Panc1 (cell line): ENCODE results near the gene SEZ6L. TPM values are rescaled to one million over a fixed set of nuclear protein-coding genes. Genes with fewer than 3 reads are reported as not detected.

Experiments used
- ATAC-seq: fragments of 200-7000 bp; cut with Tn5 transposase; 2 replicates; pipeline ENCODE4 v1.9.1; 2020; ENCODE audit warnings: mild to moderate bottlenecking, moderate library complexity
- BruUV-seq: library from RNA; stranded (reverse); fragments of 400-500 nt; replicated peaks from 2 replicates; lab custom pipeline; 2021; lab: Mats Ljungman, UMichigan
- CTCF ChIA-PET: fragments of 300-600 bp; sonication (Branson Sonifier 250); formaldehyde crosslinking; loops from one replicate; lab custom pipeline; 2022; ENCODE audit warnings: antibody characterized with exemption; lab: Charles Lee
- POLR2A ChIA-PET: fragments of 300-600 bp; sonication (Branson Sonifier 250); formaldehyde crosslinking; loops from one replicate; lab custom pipeline; 2022; ENCODE audit warnings: antibody characterized with exemption; lab: Charles Lee
- DNase-seq: peaks from one replicate; pipeline ENCODE4 v3.0.0-alpha.2; 2010; ENCODE audit warnings: low read depth, low spot score
- H3K27ac ChIP-seq: 2 replicates; pipeline ENCODE4 v1.5.1; 2011; ENCODE audit warnings: mild to moderate bottlenecking, low read length, inconsistent platforms
- H3K27me3 ChIP-seq: fragments of 200-500 bp; sonication (Bioruptor generic); 2 replicates; pipeline ENCODE4 v1.6.0; 2014; ENCODE audit warnings: low read length, inconsistent platforms; ENCODE audit not compliant: control insufficient read depth, insufficient read depth
- H3K36me3 ChIP-seq: fragments of 200-500 bp; sonication (Bioruptor generic); 2 replicates; pipeline ENCODE4 v1.5.1; 2014; ENCODE audit warnings: inconsistent platforms, mild to moderate bottlenecking, low read length, moderate library complexity; ENCODE audit not compliant: control insufficient read depth, insufficient read depth
- H3K4me1 ChIP-seq: 2 replicates; pipeline ENCODE4 v1.5.1; 2011; ENCODE audit warnings: inconsistent platforms, mild to moderate bottlenecking, low read length, moderate library complexity; ENCODE audit not compliant: control insufficient read depth, insufficient read depth
- H3K4me3 ChIP-seq, 2 experiments: 2 replicates each; pipeline ENCODE4 v1.5.1; 2011 to 2012; ENCODE audit warnings: low read depth in 2 of 2, low read length in 2 of 2, mild to moderate bottlenecking in 2 of 2, inconsistent platforms in 1 of 2, moderate library complexity in 1 of 2
- H3K9me3 ChIP-seq: fragments of 200-500 bp; sonication (Bioruptor generic); 2 replicates; pipeline ENCODE4 v1.5.1; 2014; ENCODE audit warnings: low read depth, mild to moderate bottlenecking, inconsistent platforms, low read length, moderate library complexity; ENCODE audit not compliant: control insufficient read depth, insufficient read depth
- POLR2AphosphoS5 ChIP-seq: IDR thresholded peaks from 2 replicates; pipeline ENCODE4 v1.6.1; 2012; ENCODE audit warnings: mild to moderate bottlenecking, low read depth, low read length, moderate library complexity
- REST ChIP-seq, 2 experiments: IDR thresholded peaks; 2 replicates each; pipeline ENCODE4 v1.6.1; 2011 to 2012; ENCODE audit warnings: low read depth in 2 of 2, control low read depth in 1 of 2, low read length in 1 of 2, mild to moderate bottlenecking in 1 of 2, moderate library complexity in 1 of 2; ENCODE audit not compliant: insufficient read depth in 1 of 2
- SIN3A ChIP-seq: IDR thresholded peaks from 2 replicates; pipeline ENCODE4 v1.6.1; 2012; ENCODE audit warnings: low read depth, mild to moderate bottlenecking, low read length, moderate library complexity, borderline replicate concordance; ENCODE audit not compliant: insufficient read depth
- TCF7L2 ChIP-seq: IDR thresholded peaks from 2 replicates; pipeline ENCODE4 v1.6.1; 2011; ENCODE audit warnings: mild to moderate bottlenecking, low read depth, low read length, inconsistent platforms
- in situ Hi-C: cut with HindIII; loops from 2 replicates; pipeline ENCODE4 v1.10.0; 2016; ENCODE audit warnings: low sequenced_read_pairs, low pct_unique_long_range_greater_than_20kb
- intact Hi-C: fragments of 100-400 bp; cut with micrococcal nuclease; formaldehyde crosslinking; loops from one replicate; pipeline ENCODE4 v1.10.0; 2022; ENCODE audit not compliant: unreplicated experiment
- total RNA-seq: library from RNA; stranded (reverse); gene quantifications from one replicate; pipeline ENCODE4 v1.2.1, GENCODE V29; 2021; ENCODE audit not compliant: unreplicated experiment
- TF ChIP-seq, protein P1 (sequence below): fragments of 450-650 bp; IDR thresholded peaks from 2 replicates; pipeline ENCODE4 v1.5.1; 2017; ENCODE audit warnings: mild to moderate bottlenecking

Gene SEZ6L
- total RNA-seq, 1 experiment from 2014 or later, result not detected

GRCh38 chr22:26199665-26200064, 30.4 kb downstream of the SEZ6L start:
- ChIA-PET CTCF (no interaction called here), POLR2A (no interaction called here)
- no peaks in the 10 kb centered on the region for H3K4me1 ChIP-seq
- ATAC-seq, result no peak
- H3K4me3 ChIP-seq, result no peak overlapping the region
- intact Hi-C loops, result no loop called here
- in situ Hi-C loops, result no loop called here
- DNase-seq, result no peak
- no peak overlapping the region for H3K27ac ChIP-seq
- H3K36me3 ChIP-seq, result no peaks in the 10 kb centered on the region
- H3K9me3 ChIP-seq, result no peaks in the 10 kb centered on the region
- no TSS peak for BruUV-seq
- TF ChIP-seq SIN3A (no peak), TCF7L2 (no peak), REST (IDR thresholded peaks at IDR 0.05; ENCODE audit: insufficient read depth in 1 of 2, low read depth in 2 of 2, low read length in 1 of 2) (no peak), POLR2AphosphoS5 (no peak)
- TF ChIP-seq, protein P1, sequence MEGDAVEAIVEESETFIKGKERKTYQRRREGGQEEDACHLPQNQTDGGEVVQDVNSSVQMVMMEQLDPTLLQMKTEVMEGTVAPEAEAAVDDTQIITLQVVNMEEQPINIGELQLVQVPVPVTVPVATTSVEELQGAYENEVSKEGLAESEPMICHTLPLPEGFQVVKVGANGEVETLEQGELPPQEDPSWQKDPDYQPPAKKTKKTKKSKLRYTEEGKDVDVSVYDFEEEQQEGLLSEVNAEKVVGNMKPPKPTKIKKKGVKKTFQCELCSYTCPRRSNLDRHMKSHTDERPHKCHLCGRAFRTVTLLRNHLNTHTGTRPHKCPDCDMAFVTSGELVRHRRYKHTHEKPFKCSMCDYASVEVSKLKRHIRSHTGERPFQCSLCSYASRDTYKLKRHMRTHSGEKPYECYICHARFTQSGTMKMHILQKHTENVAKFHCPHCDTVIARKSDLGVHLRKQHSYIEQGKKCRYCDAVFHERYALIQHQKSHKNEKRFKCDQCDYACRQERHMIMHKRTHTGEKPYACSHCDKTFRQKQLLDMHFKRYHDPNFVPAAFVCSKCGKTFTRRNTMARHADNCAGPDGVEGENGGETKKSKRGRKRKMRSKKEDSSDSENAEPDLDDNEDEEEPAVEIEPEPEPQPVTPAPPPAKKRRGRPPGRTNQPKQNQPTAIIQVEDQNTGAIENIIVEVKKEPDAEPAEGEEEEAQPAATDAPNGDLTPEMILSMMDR, result no peak; the same call in 1 of the 2 replicates
- no peaks in the 10 kb centered on the region; the same call in 1 of the 2 replicates for H3K27me3 ChIP-seq

GRCh38 chr22:26202280-26202924, 33.1 kb downstream of the SEZ6L start:
- TF ChIP-seq TCF7L2 (no peak), REST (IDR thresholded peaks at IDR 0.05; ENCODE audit: insufficient read depth in 1 of 2, low read depth in 2 of 2, low read length in 1 of 2) (no peak), SIN3A (no peak), POLR2AphosphoS5 (no peak)
- TF ChIP-seq, protein P1, result no peak
- Histone ChIP-seq H3K4me1 (no peaks in the 10 kb centered on the region), H3K36me3 (no peaks in the 10 kb centered on the region), H3K27me3 (peaks cover 2% of the 10 kb centered on the region; the same call in 1 of the 2 replicates), H3K27ac (no peak overlapping the region), H3K4me3 (no peak overlapping the region), H3K9me3 (no peaks in the 10 kb centered on the region)
- in situ Hi-C loops (no loop called here), intact Hi-C loops (no loop called here)
- DNase-seq (no peak), ATAC-seq (no peak)
- BruUV-seq, result no TSS peak
- CTCF ChIA-PET, result no interaction called here
- POLR2A ChIA-PET, result no interaction called here
